Epithelial cell of proximal tubule (primary cell): ENCODE results near the gene FAM163B. TPM values are rescaled to one million over a fixed set of nuclear protein-coding genes. Genes with fewer than 3 reads are reported as not detected.

ENCODE experiments used
- DNase-seq: peaks from one replicate; pipeline ENCODE4 v3.0.0-alpha.2; 2011; ENCODE audit warnings: low read depth
- H3K4me3 ChIP-seq: 2 replicates; pipeline ENCODE4 v1.5.1; 2011; ENCODE audit warnings: low read depth, mild to moderate bottlenecking, low read length
- total RNA-seq: library from RNA; depleted of rRNA; stranded (reverse); fragments of >200 nt; gene quantifications from 2 replicates; pipeline ENCODE4 v1.2.3, GENCODE V29; 2015
- TF ChIP-seq, protein P1 (sequence below): conservative IDR thresholded peaks from 2 replicates; pipeline ENCODE4 v1.5.1; 2012; ENCODE audit warnings: low read depth, mild to moderate bottlenecking, low read length

FAM163B gene
- total RNA-seq, 1 donor from 2014 or later = not detected

DNA sequence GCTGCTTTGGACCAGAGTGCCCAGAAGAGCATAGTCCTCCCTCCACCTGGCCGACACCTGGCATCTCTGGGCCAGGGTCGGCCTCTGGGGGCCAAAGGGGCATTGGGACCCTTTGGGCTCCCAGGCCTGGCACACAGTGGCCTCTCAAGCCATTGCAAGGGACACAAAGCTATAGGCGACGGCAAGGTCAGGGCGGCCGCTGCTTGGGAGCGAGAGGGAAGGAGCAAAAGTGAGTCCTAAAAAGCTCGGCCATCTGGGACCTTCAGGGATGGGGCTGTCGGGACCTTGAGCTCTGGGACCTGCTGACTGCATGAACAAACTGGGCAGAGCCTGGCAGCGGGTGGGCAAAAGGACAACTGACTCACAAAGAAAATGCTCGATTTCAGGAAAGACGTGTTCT, 40.8 kb upstream of the FAM163B start:
- TF ChIP-seq, protein P1, sequence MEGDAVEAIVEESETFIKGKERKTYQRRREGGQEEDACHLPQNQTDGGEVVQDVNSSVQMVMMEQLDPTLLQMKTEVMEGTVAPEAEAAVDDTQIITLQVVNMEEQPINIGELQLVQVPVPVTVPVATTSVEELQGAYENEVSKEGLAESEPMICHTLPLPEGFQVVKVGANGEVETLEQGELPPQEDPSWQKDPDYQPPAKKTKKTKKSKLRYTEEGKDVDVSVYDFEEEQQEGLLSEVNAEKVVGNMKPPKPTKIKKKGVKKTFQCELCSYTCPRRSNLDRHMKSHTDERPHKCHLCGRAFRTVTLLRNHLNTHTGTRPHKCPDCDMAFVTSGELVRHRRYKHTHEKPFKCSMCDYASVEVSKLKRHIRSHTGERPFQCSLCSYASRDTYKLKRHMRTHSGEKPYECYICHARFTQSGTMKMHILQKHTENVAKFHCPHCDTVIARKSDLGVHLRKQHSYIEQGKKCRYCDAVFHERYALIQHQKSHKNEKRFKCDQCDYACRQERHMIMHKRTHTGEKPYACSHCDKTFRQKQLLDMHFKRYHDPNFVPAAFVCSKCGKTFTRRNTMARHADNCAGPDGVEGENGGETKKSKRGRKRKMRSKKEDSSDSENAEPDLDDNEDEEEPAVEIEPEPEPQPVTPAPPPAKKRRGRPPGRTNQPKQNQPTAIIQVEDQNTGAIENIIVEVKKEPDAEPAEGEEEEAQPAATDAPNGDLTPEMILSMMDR = no peak
- no peak overlapping the region for H3K4me3 ChIP-seq
- no peak for DNase-seq

DNA sequence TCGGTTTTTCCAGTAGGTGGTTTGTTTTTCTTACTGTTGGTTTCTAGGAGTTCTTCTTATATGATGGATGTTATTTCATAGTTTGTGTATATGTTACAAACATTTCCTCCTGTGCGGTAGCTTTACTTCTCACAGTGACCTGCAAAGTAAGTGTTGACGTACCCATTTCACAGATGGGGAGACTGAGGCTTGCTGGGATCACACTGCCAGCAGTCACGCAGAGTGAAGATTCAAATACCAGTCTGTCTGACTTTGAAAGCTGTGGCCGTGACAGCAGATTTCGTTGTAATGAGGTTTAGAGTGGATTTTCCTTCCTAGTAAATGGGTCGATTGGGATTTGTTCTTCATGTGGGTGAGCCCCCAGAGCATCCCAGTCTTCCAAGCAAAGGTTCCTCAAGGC, 40.0 kb upstream of the FAM163B start:
- TF ChIP-seq, protein P1 = no peak
- DNase-seq = no peak
- no peak overlapping the region for H3K4me3 ChIP-seq

DNA sequence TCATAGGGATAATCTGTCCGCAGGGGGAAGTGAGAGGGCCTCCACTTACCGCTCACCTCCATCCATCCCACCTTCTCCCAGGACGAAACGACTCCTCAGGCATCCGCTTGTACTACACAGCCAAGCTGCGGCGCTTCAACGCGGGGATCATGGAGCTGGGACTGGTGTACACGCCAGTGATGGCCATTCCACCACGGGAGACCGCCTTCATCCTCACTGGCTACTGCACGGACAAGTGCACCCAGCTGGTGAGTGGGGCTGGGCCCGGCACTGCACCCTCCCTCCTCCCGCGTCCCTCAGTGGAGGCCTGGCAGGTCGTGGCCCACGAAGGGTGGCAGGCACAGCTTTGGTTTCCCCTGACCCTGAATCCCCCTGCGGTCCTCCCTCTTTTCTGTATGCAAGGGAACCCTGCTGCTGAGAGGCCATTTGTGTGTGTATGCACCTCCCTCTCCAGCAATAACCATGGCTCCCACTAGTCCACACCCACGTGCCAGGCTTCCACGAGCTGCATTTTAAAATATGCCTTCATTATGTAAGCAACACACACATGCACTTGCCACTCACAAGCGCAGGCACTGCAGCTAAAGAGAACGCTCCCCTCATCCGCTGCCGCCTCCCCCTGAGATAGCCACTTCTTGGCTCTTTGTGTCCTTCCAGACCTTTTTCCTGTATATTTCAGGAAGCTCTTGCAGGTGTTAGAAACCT, 38.7 kb upstream of the FAM163B start:
- no peak for DNase-seq
- H3K4me3 ChIP-seq = no peak overlapping the region
- TF ChIP-seq, protein P1 = no peak

DNA sequence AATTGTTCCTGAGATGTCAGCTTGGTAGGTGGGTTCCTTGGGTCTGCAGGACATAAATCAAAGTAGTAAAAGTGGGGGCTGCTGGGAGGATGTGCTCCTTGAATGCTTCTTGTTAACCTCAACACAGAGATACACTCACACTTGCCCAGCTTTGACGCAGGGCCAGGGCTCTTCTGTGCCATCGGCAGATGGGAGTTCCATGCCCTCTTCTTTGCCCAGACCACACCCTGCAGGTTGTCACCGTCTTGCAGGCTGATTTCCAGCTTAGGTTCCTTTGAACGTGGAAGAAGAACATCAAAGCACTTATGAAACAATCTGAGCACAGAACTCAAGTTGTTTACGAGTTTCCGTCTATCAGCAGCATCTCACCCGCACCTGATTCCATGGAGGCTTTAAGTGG, 38.0 kb upstream of the FAM163B start:
- TF ChIP-seq, protein P1 = no peak
- no peak for DNase-seq
- H3K4me3 ChIP-seq = no peak overlapping the region

DNA sequence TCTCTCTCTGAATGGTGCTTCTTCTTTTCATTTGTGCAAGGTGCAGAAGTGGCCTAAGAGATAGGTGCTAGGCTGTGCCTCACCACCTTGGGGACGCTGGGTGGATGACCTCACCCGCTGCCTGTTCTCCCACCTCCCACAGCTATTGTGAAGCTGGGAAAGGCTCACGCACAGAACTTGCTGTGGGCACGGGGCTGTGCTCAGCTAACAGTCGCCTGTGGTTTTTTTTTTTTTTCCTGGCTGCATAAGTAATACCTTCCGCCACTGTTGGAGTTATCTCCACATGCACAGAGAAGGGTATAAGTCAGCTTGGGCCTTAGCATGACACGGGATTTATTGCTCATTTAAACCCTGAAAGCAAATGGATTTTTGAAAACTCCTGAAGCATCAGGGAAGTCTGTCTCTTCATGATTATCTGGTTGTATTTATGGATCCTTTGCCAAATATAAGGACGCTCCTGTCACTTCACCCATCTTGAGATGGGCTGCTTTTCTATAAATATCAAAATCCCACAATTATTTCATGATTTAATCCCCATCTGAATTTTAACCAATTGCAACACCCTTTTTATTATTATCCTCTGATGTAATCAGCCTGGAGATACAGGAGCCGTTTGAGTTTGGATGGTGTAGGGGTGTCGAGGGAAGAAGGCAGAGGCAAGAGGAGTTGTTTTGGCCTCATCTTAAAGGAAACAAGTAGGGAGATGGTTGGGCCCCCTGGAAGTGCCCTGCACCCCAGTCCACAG, 36.0 kb upstream of the FAM163B start:
- no peak overlapping the region for H3K4me3 ChIP-seq
- no peak for DNase-seq
- TF ChIP-seq, protein P1 = no peak

DNA sequence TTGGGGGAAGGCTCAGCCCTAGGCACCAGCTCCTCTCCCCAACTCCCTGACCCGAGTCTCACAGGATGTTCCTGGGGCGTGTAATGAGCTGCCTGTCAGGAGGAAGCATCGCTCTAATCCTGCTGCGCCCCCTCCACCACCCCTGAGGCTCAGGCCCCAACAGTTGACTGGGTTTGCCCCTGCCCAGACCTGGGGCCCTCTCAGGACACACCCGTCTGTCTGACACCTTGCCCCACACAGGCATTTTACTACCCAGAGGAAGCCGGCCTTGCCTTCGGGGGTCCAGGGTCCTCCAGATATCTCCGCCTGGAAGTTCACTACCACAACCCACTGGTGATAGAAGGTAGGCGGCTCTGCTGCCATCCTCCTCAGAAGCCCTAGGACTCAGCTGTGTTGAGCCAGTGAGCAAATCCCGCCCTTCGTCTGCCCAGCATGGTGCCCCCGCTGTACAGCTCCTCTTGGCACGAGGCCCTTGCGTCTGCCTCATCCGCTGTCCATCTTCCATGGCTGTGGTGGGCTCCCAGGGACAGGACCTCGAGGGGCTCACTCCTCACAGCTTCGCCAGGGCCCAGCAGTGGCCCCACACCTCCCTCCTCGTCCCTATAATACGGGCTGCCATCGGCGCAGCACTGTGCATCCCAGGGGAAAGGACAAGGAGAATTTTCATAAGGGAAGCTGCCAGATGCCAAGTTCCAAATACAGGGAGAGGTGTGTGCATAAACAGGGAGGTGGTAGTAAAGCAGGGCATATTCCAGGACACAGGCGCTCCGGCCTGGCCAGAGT, 35.0 kb upstream of the FAM163B start:
- no peak overlapping the region for H3K4me3 ChIP-seq
- TF ChIP-seq, protein P1 = no peak
- no peak for DNase-seq
